Articular chondrocyte of knee joint (primary cell): ENCODE measurements around the gene PRSS8. TPM values are rescaled to one million over a fixed set of nuclear protein-coding genes. Genes with fewer than 3 reads are reported as not detected.

Source experiments
- small RNA-seq: library from RNA; depleted of rRNA; stranded (forward); fragments of <200 nt; gene quantifications from one replicate; pipeline ENCODE3, GENCODE V24; 2012
- total RNA-seq: library from RNA; depleted of rRNA; stranded (reverse); fragments of >200 nt; gene quantifications from 2 replicates; pipeline ENCODE4 v1.2.3, GENCODE V29; 2012

Gene PRSS8
- total RNA-seq: not detected in 2 replicates

DNA sequence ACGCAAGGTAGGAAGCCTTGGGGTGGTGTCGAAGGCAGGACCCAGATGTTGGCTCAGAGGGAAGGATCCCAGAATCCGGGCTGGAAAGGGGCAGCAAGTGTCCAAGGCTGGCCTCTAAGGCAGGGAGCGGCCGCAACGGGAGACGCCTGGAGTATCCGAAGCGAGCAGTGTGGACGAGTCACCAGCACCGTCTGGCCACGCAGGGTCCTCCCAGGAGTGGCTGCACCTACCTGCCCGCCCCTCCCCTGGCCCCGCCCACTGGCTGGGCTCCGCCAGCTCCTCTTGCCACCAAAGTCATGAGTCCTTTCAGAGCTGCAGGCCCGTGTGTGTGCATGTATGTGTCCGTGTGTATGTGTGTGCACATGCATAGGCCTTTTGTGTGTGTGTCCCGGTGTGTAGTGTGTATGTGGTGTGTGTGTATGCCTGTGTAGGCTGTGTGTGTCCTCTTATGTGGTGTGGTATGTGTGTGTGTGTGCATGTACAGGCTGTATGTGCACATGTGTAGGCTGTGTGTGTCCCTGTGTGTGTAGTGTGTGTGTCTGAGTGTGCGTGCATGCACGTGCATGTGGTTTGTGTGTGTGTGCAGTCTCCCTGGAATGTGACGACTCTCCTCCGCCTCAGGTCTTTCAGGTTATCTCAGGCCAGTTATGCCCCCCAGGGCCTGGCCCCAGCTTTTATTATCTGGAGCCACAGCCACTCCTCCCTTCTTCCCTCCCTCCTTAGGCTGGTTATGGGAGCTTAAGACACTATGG lies at the start of gene PRSS8:
Gene PRSS8, minus strand, starts transcription at position 193 of the 752 bp plus-strand sequence. CDS start 229 bp downstream, outside the sequence.

GRCh38 chr16:31179747-31180459 lies 44.4 kb upstream of the PRSS8 start, which contains the start of gene FUS:
Gene FUS (plus strand): TSS chr16:31180139. CDS start chr16:31180215, 76 bp downstream.

DNA sequence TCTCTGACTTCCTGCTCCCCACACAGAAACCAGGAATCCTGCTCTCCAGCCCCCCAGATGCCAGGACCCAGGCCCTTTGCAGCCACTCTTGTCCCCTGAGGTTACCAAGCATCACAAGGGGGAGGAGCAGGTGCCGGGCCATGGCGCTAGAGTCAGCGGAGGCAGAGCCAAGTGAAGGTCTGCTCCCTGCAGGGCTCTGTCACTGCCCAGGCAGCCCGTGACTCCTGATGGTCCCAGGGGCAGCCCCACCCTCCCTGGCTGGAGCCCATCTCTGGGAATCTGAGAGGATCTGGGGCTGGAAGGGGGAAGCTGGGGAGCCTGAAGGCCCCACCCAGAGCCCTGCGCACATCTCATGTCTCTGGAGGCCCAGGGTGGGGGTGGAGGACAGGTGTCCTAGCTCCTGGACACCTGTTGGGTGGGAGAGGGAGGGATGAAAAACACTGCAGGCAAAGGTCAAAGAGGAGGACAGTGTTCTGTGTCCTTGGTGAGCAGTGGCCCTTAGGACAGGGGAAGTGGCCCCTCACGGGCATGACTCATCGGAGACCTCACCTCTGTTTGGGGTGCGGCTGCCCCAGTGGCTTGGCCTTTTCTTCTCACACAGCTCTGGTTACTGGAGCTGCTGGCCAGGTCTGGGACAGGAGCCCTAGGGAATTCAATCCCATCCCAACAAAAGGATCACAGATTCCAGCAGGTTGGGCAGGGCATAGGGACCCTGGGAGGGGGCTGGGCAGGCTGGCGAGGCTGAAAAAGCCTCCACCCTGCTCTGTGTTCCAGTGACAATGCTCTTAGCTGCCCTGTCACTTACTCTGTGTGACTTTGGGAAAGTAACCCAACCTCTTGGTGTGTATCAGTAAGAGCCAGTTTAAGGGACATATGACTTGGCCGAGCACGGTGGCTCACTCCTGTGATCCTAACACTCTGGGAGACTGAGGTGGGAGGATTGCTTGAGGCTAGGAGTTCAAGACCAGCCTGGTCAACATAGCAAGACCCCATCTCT lies 14.7 kb upstream of the PRSS8 start, which contains the start of gene PRSS36:
Gene PRSS36, minus strand, starts transcription at position 173 of the 997 bp plus-strand sequence. Its CDS starts 31 bp downstream, at position 142.

GRCh38 chr16:31117384-31118222 lies 17.9 kb downstream of the PRSS8 start, which contains the start of gene KAT8:
Gene KAT8 (plus strand): TSS chr16:31117664. CDS start chr16:31117682, 18 bp downstream.

GRCh38 chr16:31108035-31108793 lies 27.3 kb downstream of the PRSS8 start, which contains the start of gene BCKDK:
Gene BCKDK (plus strand): TSS chr16:31108386. CDS start chr16:31109224, 838 bp downstream.

GRCh38 chr16:31094424-31095120 lies 41.0 kb downstream of the PRSS8 start, which contains the start of gene VKORC1:
Gene VKORC1 (minus strand): TSS chr16:31094797. CDS start chr16:31094729, 68 bp downstream.

GRCh38 chr16:31088459-31089183 lies 46.9 kb downstream of the PRSS8 start, which contains the start of gene PRSS53:
Gene PRSS53 (minus strand): TSS chr16:31088943. CDS start chr16:31088809, 134 bp downstream.

Small RNA genes within 50 kb of the gene (small RNA-seq; reads per million reads assigned to genes)
- gene AC009088.4: not detected
- gene NDUFA3P6: not detected

Other genes with a start within 250 kb of the PRSS8 start
- gene BCL7C, start 241.7 kb downstream of the PRSS8 start, total RNA-seq: 34.6 and 38.0 TPM in 2 replicates
- 2.4 and 2.6 TPM in 2 replicates for gene CTF1, start 239.1 kb downstream of the PRSS8 start, total RNA-seq
- gene FBXL19, start 212.2 kb downstream of the PRSS8 start, total RNA-seq: 11.5 and 12.0 TPM in 2 replicates
- gene ORAI3, start 186.7 kb downstream of the PRSS8 start, total RNA-seq: 34.4 and 37.7 TPM in 2 replicates
- 2.5 and 4.0 TPM in 2 replicates for gene SETD1A, start 178.0 kb downstream of the PRSS8 start, total RNA-seq
- 42.6 and 51.9 TPM in 2 replicates for gene HSD3B7, start 150.5 kb downstream of the PRSS8 start, total RNA-seq
- 1.4 and 2.1 TPM in 2 replicates for gene STX1B, start 125.1 kb downstream of the PRSS8 start, total RNA-seq
- 21.7 and 26.1 TPM in 2 replicates for gene STX4, start 102.2 kb downstream of the PRSS8 start, total RNA-seq
- 7.8 and 10.9 TPM in 2 replicates for gene ZNF668, start 61.5 kb downstream of the PRSS8 start, total RNA-seq
- gene ZNF646, start 61.3 kb downstream of the PRSS8 start, total RNA-seq: 12.4 and 13.2 TPM in 2 replicates
- 1.9 and 3.7 TPM in 2 replicates for gene PRSS53, start 46.8 kb downstream of the PRSS8 start, total RNA-seq
- gene VKORC1, start 40.9 kb downstream of the PRSS8 start, total RNA-seq: 149 and 200 TPM in 2 replicates
- gene BCKDK, start 27.3 kb downstream of the PRSS8 start, total RNA-seq: 32.0 and 32.5 TPM in 2 replicates
- 26.2 and 27.0 TPM in 2 replicates for gene KAT8, start 18.1 kb downstream of the PRSS8 start, total RNA-seq
- 0.22 and 0.91 TPM in 2 replicates for gene PRSS36, start 14.3 kb upstream of the PRSS8 start, total RNA-seq
- gene FUS, start 44.4 kb upstream of the PRSS8 start, total RNA-seq: 39.7 and 45.1 TPM in 2 replicates
- 42.3 and 43.9 TPM in 2 replicates for gene PYCARD, start 67.0 kb upstream of the PRSS8 start, total RNA-seq
- gene TRIM72, start 78.4 kb upstream of the PRSS8 start, total RNA-seq: not detected in 2 replicates
- gene PYDC1, start 81.4 kb upstream of the PRSS8 start, total RNA-seq: not detected in 2 replicates
- not detected in 2 replicates for gene ITGAM, start 124.2 kb upstream of the PRSS8 start, total RNA-seq
- gene ITGAX, start 219.4 kb upstream of the PRSS8 start, total RNA-seq: under 0.01 and 0.52 TPM in 2 replicates